ENCODE results near the gene TGFBR3.
A peak's percentile ranks its signal among the peaks of the same experiment; 100 is the strongest.

Gene TGFBR3

DNA sequence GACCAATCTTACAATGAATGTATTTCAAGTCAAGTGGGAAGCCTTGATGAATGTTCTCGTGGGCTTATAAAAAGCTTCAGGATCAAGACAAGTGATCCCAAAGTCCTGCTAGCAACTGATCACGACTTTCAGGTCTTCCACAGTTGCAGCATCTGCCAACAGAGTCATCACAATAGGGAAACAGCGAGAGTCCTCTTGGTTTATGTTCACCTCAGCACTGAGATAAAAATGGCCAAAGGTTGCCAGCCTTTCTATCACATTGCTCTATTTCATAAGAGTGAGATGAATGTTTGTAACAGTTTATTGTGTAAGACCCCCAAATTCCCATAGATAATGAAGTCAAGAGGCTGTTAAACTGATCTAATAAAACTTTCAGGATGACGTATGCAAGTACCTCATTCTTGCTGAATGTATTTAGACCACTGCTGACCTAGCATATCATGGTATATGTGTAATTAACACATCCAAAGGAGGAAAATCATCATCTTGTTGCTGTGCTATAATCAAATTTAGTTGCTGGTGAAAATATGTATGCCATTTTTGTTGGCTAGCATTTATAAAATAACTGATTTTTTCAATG lies 150.6 kb downstream of the TGFBR3 start:
- TF ChIP-seq, protein P1, sequence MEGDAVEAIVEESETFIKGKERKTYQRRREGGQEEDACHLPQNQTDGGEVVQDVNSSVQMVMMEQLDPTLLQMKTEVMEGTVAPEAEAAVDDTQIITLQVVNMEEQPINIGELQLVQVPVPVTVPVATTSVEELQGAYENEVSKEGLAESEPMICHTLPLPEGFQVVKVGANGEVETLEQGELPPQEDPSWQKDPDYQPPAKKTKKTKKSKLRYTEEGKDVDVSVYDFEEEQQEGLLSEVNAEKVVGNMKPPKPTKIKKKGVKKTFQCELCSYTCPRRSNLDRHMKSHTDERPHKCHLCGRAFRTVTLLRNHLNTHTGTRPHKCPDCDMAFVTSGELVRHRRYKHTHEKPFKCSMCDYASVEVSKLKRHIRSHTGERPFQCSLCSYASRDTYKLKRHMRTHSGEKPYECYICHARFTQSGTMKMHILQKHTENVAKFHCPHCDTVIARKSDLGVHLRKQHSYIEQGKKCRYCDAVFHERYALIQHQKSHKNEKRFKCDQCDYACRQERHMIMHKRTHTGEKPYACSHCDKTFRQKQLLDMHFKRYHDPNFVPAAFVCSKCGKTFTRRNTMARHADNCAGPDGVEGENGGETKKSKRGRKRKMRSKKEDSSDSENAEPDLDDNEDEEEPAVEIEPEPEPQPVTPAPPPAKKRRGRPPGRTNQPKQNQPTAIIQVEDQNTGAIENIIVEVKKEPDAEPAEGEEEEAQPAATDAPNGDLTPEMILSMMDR (IDR thresholded peaks at IDR 0.05; ENCODE audit: insufficient read depth, low read depth, low read length, missing control alignments) = no peak
- no peak for DNase-seq (ENCODE audit: low read depth)
- no peak overlapping the region for H3K4me3 ChIP-seq (ENCODE audit: low read length)

DNA sequence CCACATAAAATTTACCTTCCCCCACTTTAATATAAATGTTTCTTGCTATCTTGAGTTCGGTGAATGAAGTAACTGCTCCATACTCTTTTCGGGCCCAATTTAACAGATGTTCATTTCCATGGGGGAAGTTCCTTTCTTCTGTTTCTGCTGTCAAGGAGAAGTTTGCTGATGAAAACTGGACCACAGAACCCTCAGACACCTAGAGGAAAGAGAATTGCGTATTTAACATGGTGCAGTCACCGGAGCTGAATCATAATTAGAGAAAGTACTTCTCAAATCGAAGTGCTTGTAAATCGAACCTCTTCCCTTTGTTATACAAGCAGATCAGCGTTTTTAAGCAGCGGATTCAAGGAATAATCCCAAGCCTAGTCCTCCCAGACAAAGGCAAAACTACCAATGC lies 151.2 kb downstream of the TGFBR3 start:
- TF ChIP-seq, protein P1 (IDR thresholded peaks at IDR 0.05; ENCODE audit: insufficient read depth, low read depth, low read length, missing control alignments) = no peak
- no peak for DNase-seq (ENCODE audit: low read depth)
- no peak overlapping the region for H3K4me3 ChIP-seq (ENCODE audit: low read length)

DNA sequence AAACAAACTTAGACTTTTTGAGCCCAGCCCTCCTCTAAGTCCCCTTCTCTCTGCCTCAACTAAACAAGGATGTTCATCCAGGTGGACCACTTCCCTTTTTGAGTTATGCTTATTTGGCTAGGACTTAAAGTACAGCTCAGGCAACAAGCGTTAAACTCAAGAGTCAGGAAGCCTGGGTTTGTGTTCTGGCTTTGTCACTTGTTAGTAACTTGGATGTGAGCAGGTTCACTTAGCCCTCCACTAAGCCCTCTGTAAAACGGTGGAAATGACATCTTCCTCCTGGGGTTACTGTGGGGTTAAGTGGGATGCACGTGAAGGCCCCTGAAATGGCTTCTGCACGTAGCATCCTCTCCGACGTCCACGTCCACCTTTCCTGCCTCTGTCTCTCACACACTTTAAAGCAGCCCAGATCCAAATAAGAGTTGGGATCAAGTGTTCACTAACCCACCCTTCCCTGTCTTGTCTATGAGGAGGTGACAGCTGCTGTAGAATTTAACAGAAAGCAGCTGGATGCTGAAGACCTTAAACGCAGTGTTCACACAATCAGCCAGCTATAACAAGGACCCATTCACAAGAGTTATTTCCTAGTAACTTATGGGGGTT lies 152.7 kb downstream of the TGFBR3 start:
- TF ChIP-seq, protein P1 (IDR thresholded peaks at IDR 0.05; ENCODE audit: insufficient read depth, low read depth, low read length, missing control alignments) = no peak
- H3K4me3 ChIP-seq (ENCODE audit: low read length) = no peak overlapping the region
- DNase-seq (ENCODE audit: low read depth) = no peak

DNA sequence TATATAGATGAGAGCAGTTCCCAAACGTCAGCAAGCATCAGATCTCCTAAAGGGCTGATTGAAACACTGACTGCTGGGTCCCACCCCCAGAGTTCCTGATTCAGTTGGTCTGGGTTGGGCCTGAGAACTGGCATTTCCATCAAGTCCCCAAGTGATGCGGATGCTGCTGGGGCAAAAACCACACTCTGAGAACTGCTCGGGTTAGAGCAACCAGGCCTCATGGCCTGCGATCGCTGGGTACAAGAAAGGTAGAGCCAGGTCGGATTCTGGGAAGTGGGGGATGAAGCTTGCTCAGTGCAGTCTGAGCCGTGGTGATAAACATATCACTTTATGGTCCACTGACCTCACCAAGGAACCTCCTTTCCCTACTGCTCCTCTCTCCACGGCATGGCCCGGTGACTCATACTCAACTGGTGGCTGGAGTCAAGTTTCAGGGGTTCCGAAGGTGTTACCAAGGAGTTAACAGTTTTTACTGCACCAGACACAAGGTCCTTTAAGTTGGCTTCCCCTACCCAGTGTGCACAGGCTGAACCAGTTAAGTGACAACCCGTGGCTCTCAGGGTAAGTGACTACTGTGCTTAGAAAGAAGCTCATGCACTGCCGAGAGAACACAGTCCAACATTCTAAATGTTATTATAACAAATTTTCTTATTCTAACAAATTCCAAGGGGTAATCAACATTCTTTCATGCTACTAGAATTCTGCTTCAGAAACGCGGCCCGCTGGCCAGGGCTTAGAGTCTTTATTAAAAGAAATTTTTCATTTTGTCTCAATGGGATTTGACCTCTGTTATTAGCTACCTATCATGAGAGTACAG lies 153.5 kb downstream of the TGFBR3 start:
- DNase-seq (ENCODE audit: low read depth) = peak; percentile 55
- TF ChIP-seq, protein P1 (IDR thresholded peaks at IDR 0.05; ENCODE audit: insufficient read depth, low read depth, low read length, missing control alignments) = no peak
- no peak overlapping the region for H3K4me3 ChIP-seq (ENCODE audit: low read length)

DNA sequence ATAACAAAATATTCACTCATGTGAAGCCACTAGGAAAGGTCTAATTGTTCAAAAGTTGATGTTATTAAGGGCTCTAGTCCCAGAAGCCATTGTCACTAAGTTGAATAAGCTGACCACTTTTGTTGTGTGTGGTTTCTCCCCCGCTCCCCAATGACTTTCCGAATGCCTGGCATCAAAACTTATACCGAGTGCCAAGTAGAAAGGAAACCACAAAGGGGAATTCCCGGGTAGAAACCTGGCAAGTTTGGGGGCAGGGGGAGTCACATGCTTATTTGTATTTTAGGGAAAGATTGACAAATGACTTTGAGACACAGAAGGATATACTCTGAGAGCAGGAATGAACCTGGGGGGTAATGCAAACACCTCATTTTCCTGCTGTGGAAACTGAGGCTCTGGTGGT lies 154.1 kb downstream of the TGFBR3 start:
- DNase-seq (ENCODE audit: low read depth) = peak; percentile 14
- no peak overlapping the region for H3K4me3 ChIP-seq (ENCODE audit: low read length)

DNA sequence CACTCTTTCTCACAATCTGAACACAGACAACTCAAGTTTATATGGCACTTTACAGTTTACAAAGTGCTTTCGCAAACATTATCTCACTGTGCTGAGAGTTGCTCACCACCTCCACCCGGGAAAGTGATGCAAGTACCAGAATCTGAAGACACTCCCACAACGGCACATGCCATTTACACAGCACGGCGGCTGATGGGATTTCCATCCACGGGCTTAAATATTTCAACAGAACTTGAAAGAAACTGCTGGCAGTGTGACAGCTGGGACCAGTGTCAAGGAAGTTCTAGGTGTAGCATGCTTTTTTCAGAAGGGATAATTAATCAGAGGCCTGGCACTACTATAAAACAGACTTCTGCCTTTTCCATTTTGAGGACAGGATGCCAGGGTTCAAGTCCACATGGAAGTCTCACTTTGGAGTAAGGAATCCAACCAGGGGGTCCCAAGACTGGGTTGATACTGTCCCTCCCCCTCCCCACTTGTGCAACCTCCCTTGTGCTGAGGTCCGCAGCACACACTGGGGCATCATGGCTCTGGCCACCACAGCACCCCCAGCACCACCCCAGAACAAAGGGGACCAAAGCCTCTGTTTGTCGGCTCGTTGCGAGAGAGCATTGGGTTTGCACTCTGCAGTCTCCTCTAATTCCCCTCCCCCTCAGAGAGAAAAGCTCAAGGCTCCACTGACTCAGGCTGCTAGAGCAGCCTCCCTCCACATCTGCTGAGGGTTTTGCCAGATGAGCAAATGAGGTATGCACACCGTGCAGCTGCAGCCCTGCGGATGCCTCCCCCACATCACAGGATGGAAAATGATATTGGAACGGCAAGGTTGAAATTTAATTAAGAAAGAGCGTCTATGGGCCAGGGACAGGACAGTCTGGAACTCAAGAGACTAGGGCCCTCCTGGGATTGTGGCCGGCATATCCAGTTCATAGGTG lies 154.9 kb downstream of the TGFBR3 start:
- H3K4me3 ChIP-seq (ENCODE audit: low read length) = no peak overlapping the region
- TF ChIP-seq, protein P1 (IDR thresholded peaks at IDR 0.05; ENCODE audit: insufficient read depth, low read depth, low read length, missing control alignments) = no peak

More for the DNA sequence above, 154.1 kb downstream of the TGFBR3 start:
- TF ChIP-seq, protein P1 (IDR thresholded peaks at IDR 0.05; ENCODE audit: insufficient read depth, low read depth, low read length, missing control alignments) = no peak

More for the DNA sequence above, 154.9 kb downstream of the TGFBR3 start:
- peak; percentile 82 for DNase-seq (ENCODE audit: low read depth)
